ENCODE results near the gene PIEZO1. TPM values are rescaled to one million over a fixed set of nuclear protein-coding genes. Genes with fewer than 3 reads are reported as not detected.

PIEZO1 gene
- total RNA-seq, 4 donors from 2014 or later, result 101 to 364 (median 121) TPM

DNA sequence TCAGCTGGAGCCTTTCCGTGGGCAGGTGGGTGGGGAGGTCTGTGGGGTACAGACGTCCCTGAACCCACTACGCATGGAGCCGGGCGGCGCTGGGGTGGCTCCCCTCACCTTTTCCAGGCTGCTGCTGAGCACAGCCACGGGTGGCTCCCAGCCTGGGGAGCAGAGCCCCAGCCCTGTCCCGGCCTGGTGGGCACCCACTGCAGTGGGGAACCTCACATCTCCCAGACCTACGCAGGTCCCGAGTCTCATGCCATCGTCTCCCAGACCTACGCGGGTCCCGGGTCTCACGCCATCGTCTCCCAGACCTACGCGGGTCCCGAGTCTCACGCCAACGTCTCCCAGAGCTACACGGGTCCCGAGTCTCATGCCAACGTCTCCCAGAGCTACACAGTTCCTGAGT is 43.7 kb upstream of the PIEZO1 start:
- TF ChIP-seq, protein P1, sequence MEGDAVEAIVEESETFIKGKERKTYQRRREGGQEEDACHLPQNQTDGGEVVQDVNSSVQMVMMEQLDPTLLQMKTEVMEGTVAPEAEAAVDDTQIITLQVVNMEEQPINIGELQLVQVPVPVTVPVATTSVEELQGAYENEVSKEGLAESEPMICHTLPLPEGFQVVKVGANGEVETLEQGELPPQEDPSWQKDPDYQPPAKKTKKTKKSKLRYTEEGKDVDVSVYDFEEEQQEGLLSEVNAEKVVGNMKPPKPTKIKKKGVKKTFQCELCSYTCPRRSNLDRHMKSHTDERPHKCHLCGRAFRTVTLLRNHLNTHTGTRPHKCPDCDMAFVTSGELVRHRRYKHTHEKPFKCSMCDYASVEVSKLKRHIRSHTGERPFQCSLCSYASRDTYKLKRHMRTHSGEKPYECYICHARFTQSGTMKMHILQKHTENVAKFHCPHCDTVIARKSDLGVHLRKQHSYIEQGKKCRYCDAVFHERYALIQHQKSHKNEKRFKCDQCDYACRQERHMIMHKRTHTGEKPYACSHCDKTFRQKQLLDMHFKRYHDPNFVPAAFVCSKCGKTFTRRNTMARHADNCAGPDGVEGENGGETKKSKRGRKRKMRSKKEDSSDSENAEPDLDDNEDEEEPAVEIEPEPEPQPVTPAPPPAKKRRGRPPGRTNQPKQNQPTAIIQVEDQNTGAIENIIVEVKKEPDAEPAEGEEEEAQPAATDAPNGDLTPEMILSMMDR (IDR thresholded peaks at IDR 0.05; ENCODE audit: low read depth), result no peak

GRCh38 chr16:88827727-88828126 is 42.7 kb upstream of the PIEZO1 start:
- TF ChIP-seq, protein P1 (IDR thresholded peaks at IDR 0.05; ENCODE audit: low read depth), result no peak

DNA sequence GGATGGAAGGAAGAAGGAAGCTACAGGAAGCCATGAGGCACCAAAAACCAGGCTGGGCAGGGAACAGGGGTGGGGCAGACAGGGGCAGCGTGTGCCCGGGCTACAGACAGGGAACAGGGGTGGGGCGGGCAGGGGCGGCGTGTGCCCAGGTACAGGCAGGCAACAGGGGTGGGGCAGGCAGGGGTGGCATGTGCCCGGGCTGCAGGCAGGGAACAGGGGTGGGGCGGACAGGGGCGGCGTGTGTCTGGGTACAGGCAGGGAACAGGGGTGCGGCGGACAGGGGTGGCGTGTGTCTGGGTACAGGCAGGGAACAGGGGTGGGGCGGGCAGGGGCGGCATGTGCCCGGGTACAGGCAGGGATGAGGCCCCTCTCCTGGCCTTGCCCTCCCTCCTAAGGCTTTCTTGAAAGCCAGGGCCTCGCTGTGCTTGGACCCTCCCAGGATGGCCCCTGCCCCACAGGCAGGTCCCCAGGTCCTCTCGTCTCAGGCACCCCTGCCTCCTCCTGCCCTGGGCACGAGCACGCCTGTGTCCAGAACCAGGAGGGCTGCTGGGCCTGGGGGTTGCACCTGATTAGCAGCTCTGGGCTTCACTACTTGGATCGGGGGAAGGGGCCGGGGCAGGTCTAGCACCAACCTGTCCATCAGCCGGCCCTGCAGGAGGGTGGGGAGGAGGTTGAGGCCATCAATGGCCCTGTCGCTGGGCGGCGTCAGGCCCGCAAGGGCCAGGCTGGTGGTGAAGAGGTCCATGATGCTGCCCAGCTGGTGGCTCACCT is 41.2 kb upstream of the PIEZO1 start:
- TF ChIP-seq, protein P1 (IDR thresholded peaks at IDR 0.05; ENCODE audit: low read depth), result no peak

DNA sequence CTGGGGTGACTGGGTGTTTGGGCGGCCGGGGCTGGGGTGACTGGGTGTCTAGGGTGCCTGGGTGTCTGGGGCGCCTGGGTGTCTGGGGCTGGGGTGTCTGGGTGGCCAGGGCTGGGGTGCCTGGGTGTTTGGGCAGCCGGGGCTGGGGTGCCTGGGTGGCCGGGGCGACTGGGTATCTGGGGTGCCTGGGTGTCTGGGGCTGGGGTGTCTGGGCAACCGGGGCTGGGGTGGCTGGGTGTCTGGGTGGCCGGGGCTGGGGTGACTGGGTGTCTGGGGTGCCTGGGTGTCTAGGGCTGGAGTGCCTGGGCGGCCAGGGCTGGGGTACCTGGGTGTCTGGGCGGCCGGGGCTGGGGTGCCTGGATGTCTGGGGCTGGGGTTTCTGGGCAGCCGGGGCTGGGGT is 40.1 kb upstream of the PIEZO1 start:
- TF ChIP-seq, protein P1 (IDR thresholded peaks at IDR 0.05; ENCODE audit: low read depth), result no peak

GRCh38 chr16:88824256-88825077 is 39.4 kb upstream of the PIEZO1 start:
- TF ChIP-seq, protein P1 (IDR thresholded peaks at IDR 0.05; ENCODE audit: low read depth), result no peak

- TF ChIP-seq, protein P1 (IDR thresholded peaks at IDR 0.05; ENCODE audit: low read depth), result no peak
Observed at GRCh38 chr16:88822281-88823040, 37.4 kb upstream of the PIEZO1 start.

Measured in subcutaneous adipose tissue (tissue), 4 donors.